HAP-1 (cell line): ENCODE data around the gene DAPK2.
"Not testable (repeated sequence)": the region's sequence is repeated elsewhere in the genome, so short reads cannot be mapped to it uniquely, and the experiment has no call there.

ENCODE experiments used
- DNase-seq, 2 experiments: peaks; one replicate each; pipeline ENCODE4 v3.0.0-alpha.2; 2016 to 2020; ENCODE audit warnings: low spot score in 2 of 2
- H3K27me3 ChIP-seq: fragments of 250-450 bp; sonication (Bioruptor Pico); 2 replicates; pipeline ENCODE4 v1.5.1; 2020; ENCODE audit warnings: low read depth, mild to moderate bottlenecking, moderate library complexity
- H3K36me3 ChIP-seq: fragments of 250-450 bp; sonication (Bioruptor Pico); replicated peaks from 2 replicates; pipeline ENCODE4 v1.5.1; 2020; ENCODE audit warnings: mild to moderate bottlenecking
- H3K4me1 ChIP-seq: fragments of 250-450 bp; sonication (Bioruptor Pico); 2 replicates; pipeline ENCODE4 v1.5.1; 2020; ENCODE audit warnings: mild to moderate bottlenecking
- H3K4me3 ChIP-seq: fragments of 250-450 bp; sonication (Bioruptor Pico); 2 replicates; pipeline ENCODE4 v1.5.1; 2020; ENCODE audit warnings: mild to moderate bottlenecking, moderate library complexity
- H3K9me3 ChIP-seq: fragments of 250-450 bp; sonication (Bioruptor Pico); 2 replicates; pipeline ENCODE4 v1.5.1; 2020; ENCODE audit warnings: mild to moderate bottlenecking, moderate library complexity
- in situ Hi-C: fragments of 300-500 bp; cut with MboI; formaldehyde crosslinking; loops from 3 replicates; pipeline ENCODE4 v1.14.3; 2020; ENCODE audit warnings: low sequenced_read_pairs, inconsistent platforms, mixed read lengths

DAPK2 gene

GRCh38 chr15:64046421-64047153 is at the start of gene DAPK2:
Gene DAPK2 (minus strand): TSS chr15:64046485. CDS start chr15:64040261, 6,224 bp downstream.
- Histone ChIP-seq H3K27me3 (no peaks in the 10 kb centered on the region), H3K4me1 (peaks cover 10% of the 10 kb centered on the region), H3K36me3 (no peaks in the 10 kb centered on the region), H3K4me3 (peak within 1 kb of the TSS; percentile 31), H3K9me3 (no peaks in the 10 kb centered on the region)
- peak; percentile 80 to 91 for DNase-seq
- in situ Hi-C loops, result no loop called here

GRCh38 chr15:64095431-64095794 is 49.1 kb upstream of the DAPK2 start:
- Histone ChIP-seq H3K36me3 (0 out of 2 replicates have a peak, but pooled peaks cover 2% of the 10 kb centered on the region), H3K4me3 (peak overlapping the region; percentile 97), H3K9me3 (no peaks in the 10 kb centered on the region), H3K4me1 (peaks cover 35% of the 10 kb centered on the region), H3K27me3 (no peaks in the 10 kb centered on the region)
- DNase-seq, result no peak
- in situ Hi-C loops, result loop anchor here (25.0 kb wide), 1 partner anchor 933 kb away; the partner anchor contains the start of gene RPS27L

GRCh38 chr15:64093627-64094417 is 47.5 kb upstream of the DAPK2 start, which contains the start of gene CIAO2A:
Gene CIAO2A (minus strand): TSS chr15:64093838. CDS start chr15:64093768, 70 bp downstream.
- Histone ChIP-seq H3K27me3 (no peaks in the 10 kb centered on the region), H3K4me1 (peaks cover 33% of the 10 kb centered on the region), H3K4me3 (peak within 1 kb of the TSS; percentile 64), H3K36me3 (peaks cover 13% of the 10 kb centered on the region), H3K9me3 (no peaks in the 10 kb centered on the region)
- DNase-seq, result peak; percentile 100
- in situ Hi-C loops, result loop anchor here (25.0 kb wide), 1 partner anchor 932 kb away; the partner anchor contains the start of gene RPS27L

- H3K4me1 ChIP-seq, result peaks cover 33% of the 10 kb centered on the region
- in situ Hi-C loops, result loop anchor here (25.0 kb wide), 1 partner anchor 931 kb away; the partner anchor contains the start of gene RPS27L
- H3K27me3 ChIP-seq, result no peaks in the 10 kb centered on the region
- peak; percentile 72 to 81 for DNase-seq
- peak overlapping the region; percentile 64 for H3K4me3 ChIP-seq
- H3K9me3 ChIP-seq, result no peaks in the 10 kb centered on the region
- peaks cover 21% of the 10 kb centered on the region for H3K36me3 ChIP-seq
These were observed 46.8 kb upstream of the DAPK2 start for GRCh38 chr15:64092864-64093626.

- H3K36me3 ChIP-seq, result peaks cover 29% of the 10 kb centered on the region
- in situ Hi-C loops, result loop anchor here (25.0 kb wide), 1 partner anchor 930 kb away; the partner anchor contains the start of gene RPS27L
- no peaks in the 10 kb centered on the region for H3K9me3 ChIP-seq
- no peak for DNase-seq
- H3K27me3 ChIP-seq, result no peaks in the 10 kb centered on the region
- H3K4me1 ChIP-seq, result peaks cover 27% of the 10 kb centered on the region
- H3K4me3 ChIP-seq, result peak overlapping the region; percentile 64
These were observed 46.0 kb upstream of the DAPK2 start for GRCh38 chr15:64092075-64092820.

GRCh38 chr15:64090527-64090926 is 44.2 kb upstream of the DAPK2 start:
- Histone ChIP-seq H3K9me3 (no peaks in the 10 kb centered on the region), H3K4me1 (peaks cover 25% of the 10 kb centered on the region), H3K4me3 (no peak overlapping the region), H3K27me3 (no peaks in the 10 kb centered on the region), H3K36me3 (peaks cover 37% of the 10 kb centered on the region)
- in situ Hi-C loops, result loop anchor here (25.0 kb wide), 1 partner anchor 928 kb away; the partner anchor contains the start of gene RPS27L
- DNase-seq, result no peak

- DNase-seq, result no peak
- H3K4me1 ChIP-seq, result peaks cover 16% of the 10 kb centered on the region
- H3K4me3 ChIP-seq, result no peak overlapping the region
- no peaks in the 10 kb centered on the region for H3K27me3 ChIP-seq
- no peaks in the 10 kb centered on the region for H3K9me3 ChIP-seq
- peaks cover 42% of the 10 kb centered on the region for H3K36me3 ChIP-seq
- in situ Hi-C loops, result loop anchor here (25.0 kb wide), 1 partner anchor 927 kb away; the partner anchor contains the start of gene RPS27L
These were observed 43.4 kb upstream of the DAPK2 start for GRCh38 chr15:64089543-64090280.

GRCh38 chr15:64082757-64083156 is 36.5 kb upstream of the DAPK2 start:
- DNase-seq, result no peak
- no peak overlapping the region for H3K4me3 ChIP-seq
- H3K27me3 ChIP-seq, result no peaks in the 10 kb centered on the region
- no peaks in the 10 kb centered on the region for H3K4me1 ChIP-seq
- no peaks in the 10 kb centered on the region for H3K9me3 ChIP-seq
- H3K36me3 ChIP-seq, result peaks cover 58% of the 10 kb centered on the region
- in situ Hi-C loops, result loop anchor here (25.0 kb wide), 1 partner anchor 920 kb away; the partner anchor contains the start of gene RPS27L

GRCh38 chr15:64073496-64073895 is 27.2 kb upstream of the DAPK2 start:
- in situ Hi-C loops, result loop anchor here (25.0 kb wide), 1 partner anchor 786 kb away; the partner anchor contains the start of gene APH1B

GRCh38 chr15:64072812-64073211 is 26.5 kb upstream of the DAPK2 start:
- H3K27me3 ChIP-seq, result no peaks in the 10 kb centered on the region
- no peak for DNase-seq
- H3K36me3 ChIP-seq, result peaks cover 33% of the 10 kb centered on the region
- no peak overlapping the region for H3K4me3 ChIP-seq
- no peaks in the 10 kb centered on the region for H3K4me1 ChIP-seq
- no peaks in the 10 kb centered on the region for H3K9me3 ChIP-seq
- in situ Hi-C loops, result loop anchor here (25.0 kb wide), 1 partner anchor 786 kb away; the partner anchor contains the start of gene APH1B

More at GRCh38 chr15:64073496-64073895, 27.2 kb upstream of the DAPK2 start:
- not testable (repeated sequence) for H3K4me3 ChIP-seq, DNase-seq, H3K27me3 ChIP-seq, H3K9me3 ChIP-seq, H3K4me1 ChIP-seq
- H3K36me3 ChIP-seq, result peaks cover 33% of the 10 kb centered on the region

GRCh38 chr15:64071931-64072765 is 25.9 kb upstream of the DAPK2 start:
- Histone ChIP-seq H3K27me3 (no peaks in the 10 kb centered on the region), H3K4me3 (no peak overlapping the region), H3K36me3 (peaks cover 33% of the 10 kb centered on the region), H3K4me1 (no peaks in the 10 kb centered on the region), H3K9me3 (no peaks in the 10 kb centered on the region)
- in situ Hi-C loops, result loop anchor here (25.0 kb wide), 1 partner anchor 785 kb away; the partner anchor contains the start of gene APH1B
- no peak for DNase-seq
